Heart right ventricle (tissue), 16 donors: Measurements from ENCODE around the gene ASCL4. TPM values are rescaled to one million over a fixed set of nuclear protein-coding genes. Genes with fewer than 3 reads are reported as not detected.
"Not testable (repeated sequence)": the region's sequence is repeated elsewhere in the genome, so short reads cannot be mapped to it uniquely, and the experiment has no call there.

Source experiments
- ATAC-seq, 8 donors: fragments of 200-7000 bp; cut with Tn5 transposase; one replicate each; pipeline ENCODE4 v1.9.1; 2020; ENCODE audit warnings: mild to moderate bottlenecking in 8 of 8, moderate library complexity in 8 of 8, moderate number of reproducible peaks in 1 of 8
- DNase-seq, 2 donors: peaks; one replicate each; pipeline ENCODE4 v3.0.0-alpha.2; 2020
- H3K27ac ChIP-seq, 10 donors: fragments of 200-600 bp; sonication (generic) in 2 of 10; one replicate each; pipeline versions ENCODE4 v1.5.0 to v1.8.0; 2020 to 2022; ENCODE audit warnings: mild to moderate bottlenecking in 3 of 10
- H3K27me3 ChIP-seq, 7 donors: fragments of 200-600 bp; one replicate each; pipeline ENCODE4 v1.8.0; 2021 to 2022; ENCODE audit warnings: mild to moderate bottlenecking in 2 of 7
- H3K36me3 ChIP-seq, 9 donors: fragments of 200-600 bp; sonication (generic) in 1 of 9; one replicate each; pipeline versions ENCODE4 v1.5.0 to v1.8.0; 2020 to 2022; ENCODE audit warnings: mild to moderate bottlenecking in 2 of 9
- H3K4me1 ChIP-seq, 9 donors: fragments of 200-600 bp; sonication (generic) in 1 of 9; one replicate each; pipeline versions ENCODE4 v1.5.0 to v1.8.0; 2020 to 2022; ENCODE audit warnings: mild to moderate bottlenecking in 4 of 9
- H3K4me3 ChIP-seq, 10 donors: fragments of 200-600 bp; sonication (generic) in 2 of 10; one replicate each; pipeline versions ENCODE4 v1.5.0 to v1.8.0; 2020 to 2022; ENCODE audit warnings: mild to moderate bottlenecking in 7 of 10, moderate library complexity in 2 of 10
- H3K9me3 ChIP-seq, 11 donors: fragments of 200-600 bp in 10 of 11; sonication (generic) in 2 of 11; one replicate each; pipeline versions ENCODE4 v1.5.0 to v1.8.0; 2013 to 2022; ENCODE audit warnings: mild to moderate bottlenecking in 2 of 11, control low read depth in 1 of 11, moderate library complexity in 1 of 11
- WGBS, 2 donors: extraction: QIAGEN DNeasy Blood & Tissue Kit; methylation state at CpG; one replicate each; pipeline ENCODE4 v1.1.7; 2013; ENCODE audit warnings: inconsistent platforms in 1 of 2; 5-methylcytosine and 5-hydroxymethylcytosine counted together
- intact Hi-C, 10 donors: fragments of 100-400 bp; cut with DNase I; formaldehyde crosslinking; loops; one replicate each; pipeline versions ENCODE4 v1.11.1 to v1.14.2; 2022
- long read RNA-seq, 3 donors: library from polyadenylated mRNA; unstranded; transcript quantifications; one replicate each; pipeline ENCODE4 v2.0.0, GENCODE V29; 2020 to 2021
- polyA plus RNA-seq, 2 donors: library from polyadenylated mRNA; stranded (reverse); fragments of 200-250 nt; gene quantifications; one replicate each; pipeline ENCODE4 v1.2.3, GENCODE V29; 2013
- total RNA-seq, 10 donors: library from RNA; stranded (reverse); fragmentation: NEBNext Ultra II Directional in 3 of 10; extraction: Animal tissue kit (Norgen Biotek cat#: 25700) in 3 of 10; gene quantifications; one replicate each; pipeline versions ENCODE4 v1.2.1 to v1.2.4, GENCODE V29; 2021 to 2023
- TF ChIP-seq, protein P1 (sequence below), 9 donors: fragments of 200-600 bp; sonication (generic) in 2 of 9; IDR thresholded peaks; one replicate each; pipeline versions ENCODE4 v1.5.0 to v1.8.0; 2021 to 2022; ENCODE audit warnings: antibody characterized with exemption in 9 of 9, mild to moderate bottlenecking in 5 of 9, moderate library complexity in 1 of 9
- donor health status: Arrhythmogenic right ventricular cardiomyopathy.
- donor health status: ischemic (EF 13 %, LVEDD 7.1; RV severe dilation, severe dysfunction).
- donor health status: healthy with polysubstance abuse.
- donor health status: DM: no; HTN: yes; CAD: no.
- donor health status: DM: no; HTN: no; CAD: no.
- donor health status: ischemic (EF 25% LVEDD 6.9; RV normal size, moderate dysfunction).
- donor health status: ischemic (EF 25% LVEDD 5.7; RV mildly dilated, moderate dysfunction).
- donor health status: healthy.
- donor health status: DM: yes; HTN: yes; CAD: no.
- donor health status: Ischemic cardiomyopathy.
- donor health status: ischemic (EF 35%, LVEDD 5.7; RV mildly dilated, moderate dysfunction).
- donor health status: nonischemic (EF 11% LVEDD 7.7; RV severe dilation, severe dysfunction).
- donor health status: DM: yes; HTN: yes; CAD: no.
- donor health status: PGD.
- donor health status: ischemic (EF 29% LVEDD 5.4; RV normal size, mild dysfunction).
- donor health status: nonischemic (EF 23%, LVEDD 6.1; RV moderate dilation, normal function).

The ASCL4 gene, protein sequence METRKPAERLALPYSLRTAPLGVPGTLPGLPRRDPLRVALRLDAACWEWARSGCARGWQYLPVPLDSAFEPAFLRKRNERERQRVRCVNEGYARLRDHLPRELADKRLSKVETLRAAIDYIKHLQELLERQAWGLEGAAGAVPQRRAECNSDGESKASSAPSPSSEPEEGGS
- not detected for total RNA-seq
- polyA plus RNA-seq = not detected
- long read RNA-seq, donor 1 = 0 reads
- long read RNA-seq, donor 2 = 0 reads
- long read RNA-seq, donor 3 = 0 reads

DNA sequence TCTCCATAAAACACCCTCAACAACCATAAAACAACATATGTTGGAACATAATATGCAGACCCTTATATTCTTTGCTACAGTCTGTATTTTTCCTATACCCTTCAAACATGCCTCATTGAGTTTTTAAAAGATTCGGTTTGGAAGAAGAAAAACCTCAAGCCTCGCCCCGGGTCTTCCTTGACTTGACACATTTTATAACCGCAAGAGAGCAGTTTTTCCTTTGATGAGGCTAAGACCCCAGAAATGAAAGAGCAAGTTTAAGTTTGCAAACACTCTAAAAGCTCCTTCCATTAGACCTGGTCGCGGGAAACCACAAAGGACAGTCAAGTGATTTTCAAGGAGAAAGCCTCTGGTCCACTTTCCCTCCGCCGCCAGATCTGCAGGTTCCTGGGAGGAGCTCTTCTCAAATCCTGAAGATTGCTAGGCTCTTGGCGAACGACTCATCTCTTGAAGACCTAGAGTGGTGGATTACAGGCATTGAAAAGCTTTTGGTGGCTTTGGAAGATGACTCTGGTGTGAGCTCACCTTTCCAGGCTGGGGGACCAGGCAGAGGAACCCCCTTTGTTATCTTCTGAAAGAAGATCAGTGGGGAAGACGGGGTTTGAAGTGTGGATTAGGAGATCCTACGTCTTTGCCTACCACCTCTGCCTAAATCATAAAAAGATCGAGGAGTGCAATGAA, at the start of gene ASCL4:
Gene ASCL4, plus strand, starts transcription at position 356 of the 681 bp plus-strand sequence. CDS start 515 bp downstream, outside the sequence.
- peaks cover 12 to 83% (median 65%) of the 10 kb centered on the region in 7 donors for H3K27me3 ChIP-seq
- intact Hi-C loops = no loop called here
- no peak for ATAC-seq

DNA sequence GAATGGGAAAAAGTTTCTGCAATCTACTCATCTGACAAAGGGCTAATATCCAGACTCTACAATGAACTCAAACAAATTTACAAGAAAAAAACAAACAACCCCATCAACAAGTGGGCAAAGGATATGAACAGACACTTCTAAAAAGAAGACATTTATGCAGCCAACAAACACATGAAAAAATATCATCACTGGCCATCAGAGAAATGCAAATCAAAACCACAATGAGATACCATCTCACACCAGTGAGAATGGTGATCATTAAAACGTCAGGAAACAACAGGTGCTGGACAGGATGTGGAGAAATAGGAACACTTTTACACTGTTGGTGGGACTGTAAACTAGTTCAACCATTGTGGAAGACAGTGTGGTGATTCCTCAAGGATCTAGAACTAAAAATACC, 47.2 kb upstream of the ASCL4 start:
- DNase-seq, H3K9me3 ChIP-seq, H3K4me1 ChIP-seq, H3K27me3 ChIP-seq, H3K4me3 ChIP-seq, H3K27ac ChIP-seq, intact Hi-C loops, H3K36me3 ChIP-seq, ATAC-seq: not testable (repeated sequence)
- WGBS, 2 donors = 64 to 76% methylated on average over 1 of the region's 1 CpG

More for the DNA sequence above, at the start of gene ASCL4:
- WGBS, 2 donors = 49 to 55% methylated on average over 13 of the region's 13 CpGs
- Histone ChIP-seq H3K9me3 (no peaks in the 10 kb centered on the region), H3K36me3 (no peaks in the 10 kb centered on the region), H3K4me1 (peaks cover 0 to 15% (median 0%) of the 10 kb centered on the region in 9 donors), H3K4me3 (peak within 1 kb of the TSS in 8 of 10 donors; percentile 14 to 40 (median 32)), H3K27ac (no peak within 1 kb of the TSS)
- no peak for DNase-seq
- TF ChIP-seq, protein P1, sequence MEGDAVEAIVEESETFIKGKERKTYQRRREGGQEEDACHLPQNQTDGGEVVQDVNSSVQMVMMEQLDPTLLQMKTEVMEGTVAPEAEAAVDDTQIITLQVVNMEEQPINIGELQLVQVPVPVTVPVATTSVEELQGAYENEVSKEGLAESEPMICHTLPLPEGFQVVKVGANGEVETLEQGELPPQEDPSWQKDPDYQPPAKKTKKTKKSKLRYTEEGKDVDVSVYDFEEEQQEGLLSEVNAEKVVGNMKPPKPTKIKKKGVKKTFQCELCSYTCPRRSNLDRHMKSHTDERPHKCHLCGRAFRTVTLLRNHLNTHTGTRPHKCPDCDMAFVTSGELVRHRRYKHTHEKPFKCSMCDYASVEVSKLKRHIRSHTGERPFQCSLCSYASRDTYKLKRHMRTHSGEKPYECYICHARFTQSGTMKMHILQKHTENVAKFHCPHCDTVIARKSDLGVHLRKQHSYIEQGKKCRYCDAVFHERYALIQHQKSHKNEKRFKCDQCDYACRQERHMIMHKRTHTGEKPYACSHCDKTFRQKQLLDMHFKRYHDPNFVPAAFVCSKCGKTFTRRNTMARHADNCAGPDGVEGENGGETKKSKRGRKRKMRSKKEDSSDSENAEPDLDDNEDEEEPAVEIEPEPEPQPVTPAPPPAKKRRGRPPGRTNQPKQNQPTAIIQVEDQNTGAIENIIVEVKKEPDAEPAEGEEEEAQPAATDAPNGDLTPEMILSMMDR (IDR thresholded peaks at IDR 0.05) = no peak

DNA sequence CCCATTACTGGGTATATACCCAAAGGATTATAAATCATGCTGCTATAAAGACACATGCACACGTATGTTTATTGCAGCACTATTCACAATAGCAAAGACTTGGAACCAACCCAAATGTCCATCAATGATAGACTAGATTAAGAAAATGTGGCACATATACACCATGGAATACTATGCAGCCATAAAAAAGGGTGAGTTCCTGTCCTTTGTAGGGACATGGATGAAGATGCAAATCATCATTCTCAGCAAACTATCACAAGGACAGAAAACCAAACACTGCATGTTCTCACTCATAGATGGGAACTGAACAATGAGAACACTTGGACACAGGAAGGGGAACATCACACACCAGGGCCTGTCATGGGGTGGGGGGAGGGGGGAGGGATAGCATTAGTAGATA, 46.8 kb upstream of the ASCL4 start:
- ATAC-seq, H3K9me3 ChIP-seq, H3K27me3 ChIP-seq, intact Hi-C loops, DNase-seq, H3K27ac ChIP-seq, H3K36me3 ChIP-seq, H3K4me3 ChIP-seq, H3K4me1 ChIP-seq: not testable (repeated sequence)
- WGBS, 2 donors = no CpG with 5 or more reads among the region's 1 CpG

DNA sequence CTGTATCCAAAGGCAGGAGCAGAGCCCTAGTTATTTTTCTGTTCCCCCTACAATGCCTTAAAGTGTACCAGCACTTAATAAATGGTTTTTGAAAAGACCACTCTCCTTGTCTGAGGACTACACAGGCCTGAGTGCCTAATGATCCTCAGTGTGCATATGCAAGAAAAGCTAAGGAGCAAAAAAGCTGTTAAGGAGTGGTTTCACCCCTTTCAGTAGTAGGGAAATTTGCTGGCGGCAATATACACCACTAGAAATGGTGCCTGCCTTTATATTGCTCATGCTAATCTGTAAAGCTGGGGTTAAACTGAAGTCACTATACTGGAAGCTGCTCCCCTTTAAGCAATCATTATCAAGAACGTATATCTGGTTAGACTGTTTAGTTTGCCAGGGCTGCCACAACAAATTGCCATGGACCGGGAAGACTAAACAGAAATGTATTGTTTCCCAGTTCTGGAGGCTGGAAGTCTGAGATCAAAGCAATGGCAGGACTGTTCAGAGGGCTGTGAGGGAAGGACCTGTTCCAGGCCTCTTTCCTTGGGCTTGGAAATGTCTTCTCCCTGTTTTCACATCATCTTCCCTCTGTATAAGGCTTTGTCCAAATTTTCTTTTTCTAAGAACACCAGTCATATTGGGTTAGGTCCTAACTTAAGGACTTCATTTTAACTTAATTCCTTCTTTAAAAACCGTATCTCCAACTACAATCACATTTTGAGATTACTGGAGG, 43.7 kb upstream of the ASCL4 start:
- TF ChIP-seq, protein P1 (IDR thresholded peaks at IDR 0.05) = no peak
- intact Hi-C loops = no loop called here
- ATAC-seq (no peak), DNase-seq (no peak)
- no peak overlapping the region for H3K4me3 ChIP-seq
- no peaks in the 10 kb centered on the region for H3K27me3 ChIP-seq
- H3K4me1 ChIP-seq = no peaks in the 10 kb centered on the region
- WGBS, 2 donors = 80 to 82% methylated on average over 4 of the region's 4 CpGs
- peaks cover 0 to 3% (median 0%) of the 10 kb centered on the region in 11 donors for H3K9me3 ChIP-seq
- H3K36me3 ChIP-seq = peaks cover 0 to 38% (median 20%) of the 10 kb centered on the region in 9 donors
- no peak overlapping the region for H3K27ac ChIP-seq

DNA sequence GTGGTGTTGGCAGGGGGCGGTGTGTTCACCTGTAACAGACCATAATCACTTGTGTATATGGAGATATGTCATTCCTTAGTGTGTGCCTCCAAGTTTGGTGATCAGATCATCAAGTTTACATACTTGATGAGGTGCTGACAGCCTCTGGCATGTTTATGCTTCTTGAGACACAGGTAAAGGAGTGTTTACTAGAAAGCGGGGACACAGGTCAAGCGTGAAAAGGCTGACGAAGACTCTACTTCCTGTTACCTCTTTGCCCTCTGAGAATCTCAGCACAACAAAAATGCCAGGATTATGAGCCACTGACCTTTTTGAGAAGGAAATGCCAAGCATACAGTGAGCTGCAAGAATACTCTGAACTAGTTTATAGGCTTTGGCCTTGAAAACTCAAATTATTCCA, 43.1 kb upstream of the ASCL4 start:
- Histone ChIP-seq H3K36me3 (peaks cover 0 to 44% (median 23%) of the 10 kb centered on the region in 9 donors), H3K9me3 (peaks cover 0 to 3% (median 0%) of the 10 kb centered on the region in 11 donors), H3K27ac (no peak overlapping the region), H3K4me1 (no peaks in the 10 kb centered on the region), H3K4me3 (no peak overlapping the region), H3K27me3 (no peaks in the 10 kb centered on the region)
- intact Hi-C loops = no loop called here
- DNase-seq = no peak
- WGBS, 2 donors = 88 to 91% methylated on average over 4 of the region's 4 CpGs
- TF ChIP-seq, protein P1 (IDR thresholded peaks at IDR 0.05) = no peak
- ATAC-seq = no peak
